HEK293T (cell line): Measurements from ENCODE around the gene AURKB.

Source experiments
- CTCF ChIA-PET: fragments of 350-600 bp; formaldehyde crosslinking; extraction: SDS; loops from one replicate; lab custom pipeline; 2021; ENCODE audit warnings: antibody characterized with exemption, inconsistent platforms; lab: Yijun Ruan, JAX
- POLR2A ChIA-PET: fragments of 350-600 bp; formaldehyde crosslinking; extraction: SDS; loops from one replicate; lab custom pipeline; 2020; ENCODE audit warnings: antibody characterized with exemption, inconsistent platforms; lab: Yijun Ruan, JAX
- DNase-seq: peaks from one replicate; pipeline ENCODE4 v3.0.0; 2012; ENCODE audit warnings: mixed read lengths; ENCODE audit errors: extremely low spot score
- ARNT ChIP-seq: fragments of 450-650 bp; IDR thresholded peaks from 2 replicates; pipeline ENCODE4 v1.6.1; 2017; ENCODE audit warnings: mild to moderate bottlenecking
- BHLHE40 ChIP-seq: fragments of 450-650 bp; IDR thresholded peaks from 2 replicates; pipeline ENCODE4 v1.6.1; 2016; ENCODE audit warnings: mild to moderate bottlenecking, moderate library complexity, borderline replicate concordance
- CTBP1 ChIP-seq: fragments of 450-650 bp; IDR thresholded peaks from 2 replicates; pipeline ENCODE4 v1.6.1; 2016; ENCODE audit warnings: borderline replicate concordance
- ELF4 ChIP-seq: fragments of 450-650 bp; IDR thresholded peaks from 2 replicates; pipeline ENCODE4 v1.6.1; 2017; ENCODE audit warnings: antibody characterized with exemption
- FOXA1 ChIP-seq: fragments of 450-650 bp; IDR thresholded peaks from 2 replicates; pipeline ENCODE4 v1.6.1; 2016; ENCODE audit warnings: mild to moderate bottlenecking
- FOXK2 ChIP-seq: fragments of 450-650 bp; IDR thresholded peaks from 2 replicates; pipeline ENCODE4 v1.6.1; 2016; ENCODE audit warnings: mild to moderate bottlenecking
- FOXM1 ChIP-seq: fragments of 450-650 bp; IDR thresholded peaks from 2 replicates; pipeline ENCODE4 v1.6.1; 2017; ENCODE audit warnings: mild to moderate bottlenecking, borderline replicate concordance
- HDGF ChIP-seq: fragments of 450-650 bp; IDR thresholded peaks from 2 replicates; pipeline ENCODE4 v1.6.1; 2017; ENCODE audit warnings: antibody characterized with exemption, borderline replicate concordance
- L3MBTL2 ChIP-seq: fragments of 450-650 bp; conservative IDR thresholded peaks from 2 replicates; pipeline ENCODE4 v1.6.1; 2016; ENCODE audit warnings: mild to moderate bottlenecking
- LEF1 ChIP-seq: fragments of 450-650 bp; IDR thresholded peaks from 2 replicates; pipeline ENCODE4 v1.6.1; 2017; ENCODE audit warnings: mild to moderate bottlenecking, borderline replicate concordance
- NFRKB ChIP-seq: fragments of 450-650 bp; IDR thresholded peaks from 2 replicates; pipeline ENCODE4 v1.6.1; 2016; ENCODE audit warnings: mild to moderate bottlenecking, moderate library complexity
- PKNOX1 ChIP-seq: fragments of 450-650 bp; IDR thresholded peaks from 2 replicates; pipeline ENCODE4 v1.6.1; 2016
- SP1 ChIP-seq: fragments of 450-650 bp; IDR thresholded peaks from 2 replicates; pipeline ENCODE4 v1.6.1; 2017
- SUZ12 ChIP-seq: fragments of 450-650 bp; IDR thresholded peaks from 2 replicates; pipeline ENCODE4 v1.6.1; 2016; ENCODE audit warnings: mild to moderate bottlenecking
- TARDBP ChIP-seq: fragments of 450-650 bp; IDR thresholded peaks from 2 replicates; pipeline ENCODE4 v1.6.1; 2016
- ZNF384 ChIP-seq: fragments of 450-650 bp; IDR thresholded peaks from 2 replicates; pipeline ENCODE4 v1.6.1; 2016

The AURKB gene

GRCh38 chr17:8160224-8160577 is 50.2 kb downstream of the AURKB start:
- TF ChIP-seq SP1 = no peak
- TF ChIP-seq ZNF384 = peak; percentile 90
- no peak for TF ChIP-seq LEF1
- DNase-seq = no peak
- ChIA-PET CTCF (no interaction called here), POLR2A (interaction anchor here (1.0 to 2.6 kb wide), 3 partner anchors 8 to 37 kb away, joined by 3 to 12 read pairs (median 4); partner anchors contain the start of gene PER1)

- DNase-seq = no peak
- CTCF ChIA-PET = interaction anchor here (0.6 to 1.2 kb wide), 2 partner anchors 33 to 325 kb away, joined by 3 read pairs; no protein-coding TSS in a partner anchor
- POLR2A ChIA-PET = interaction anchor here (1.5 to 2.6 kb wide), 2 partner anchors 14 to 37 kb away, joined by 4 to 12 read pairs; no protein-coding TSS in a partner anchor
- TF ChIP-seq TARDBP (no peak), HDGF (no peak), FOXM1 (no peak), L3MBTL2 (no peak), FOXK2 (no peak), SUZ12 (no peak), BHLHE40 (no peak), LEF1 (no peak), SP1 (no peak), FOXA1 (no peak), NFRKB (no peak), CTBP1 (no peak), ARNT (no peak), ZNF384 (no peak), ELF4 (no peak), PKNOX1 (no peak)
Measured at GRCh38 chr17:8159459-8160223, 50.7 kb downstream of the AURKB start.

- POLR2A ChIA-PET = interaction anchor here (1.3 kb wide), 1 partner anchor 14 kb away, joined by 11 read pairs; no protein-coding TSS in a partner anchor
- CTCF ChIA-PET = interaction anchor here (0.6 to 1.2 kb wide), 4 partner anchors 14 to 324 kb away, joined by 3 read pairs; no protein-coding TSS in a partner anchor
- no peak for TF ChIP-seq PKNOX1
- TF ChIP-seq ZNF384 = no peak
- TF ChIP-seq FOXA1 = no peak
- DNase-seq = no peak
Measured at GRCh38 chr17:8159032-8159400, 51.4 kb downstream of the AURKB start.

- no peak for TF ChIP-seq TARDBP
- no peak for TF ChIP-seq ELF4
- TF ChIP-seq ZNF384 = no peak
- no peak for TF ChIP-seq HDGF
- no peak for TF ChIP-seq L3MBTL2
Measured at GRCh38 chr17:8158267-8159031, 51.9 kb downstream of the AURKB start.

GRCh38 chr17:8156246-8156992 is 54.0 kb downstream of the AURKB start:
- CTCF ChIA-PET = interaction anchor here (0.6 to 1.1 kb wide), 4 partner anchors 19 to 36 kb away, joined by 3 to 4 read pairs (median 3); no protein-coding TSS in a partner anchor
- POLR2A ChIA-PET = interaction anchor here (0.6 to 2.8 kb wide), 26 partner anchors 8 to 139 kb away, joined by 3 to 27 read pairs (median 5); partner anchors contain the start of genes AURKB, BORCS6, CTC1 and HES7
- DNase-seq = peak; percentile 90
- TF ChIP-seq L3MBTL2 = peak; percentile 99
- no peak for TF ChIP-seq ELF4
- peak; percentile 97 for TF ChIP-seq PKNOX1

More at GRCh38 chr17:8158267-8159031, 51.9 kb downstream of the AURKB start:
- DNase-seq = peak; percentile 75
- POLR2A ChIA-PET = interaction anchor here (1.3 to 2.5 kb wide), 2 partner anchors 15 to 18 kb away, joined by 11 read pairs; partner anchors contain the start of gene TMEM107
- CTCF ChIA-PET = interaction anchor here (0.6 to 1.5 kb wide), 6 partner anchors 15 to 58 kb away, joined by 3 read pairs; partner anchors contain the start of gene HES7

GRCh38 chr17:8155996-8156245 is 54.5 kb downstream of the AURKB start:
- no peak for TF ChIP-seq BHLHE40
- no peak for TF ChIP-seq LEF1
- no peak for TF ChIP-seq L3MBTL2
- no peak for TF ChIP-seq FOXM1
- TF ChIP-seq CTBP1 = no peak
- no peak for TF ChIP-seq ARNT
- no peak for TF ChIP-seq TARDBP
- TF ChIP-seq PKNOX1 = no peak
- no peak for TF ChIP-seq NFRKB
- TF ChIP-seq SP1 = no peak
- no peak for TF ChIP-seq HDGF
- TF ChIP-seq FOXK2 = no peak
- TF ChIP-seq ELF4 = no peak
- no peak for DNase-seq
- ChIA-PET CTCF (interaction anchor here (1.1 kb wide), 1 partner anchor 34 kb away, joined by 3 read pairs; no protein-coding TSS in a partner anchor), POLR2A (interaction anchor here (0.6 to 2.8 kb wide), 9 partner anchors 8 to 66 kb away, joined by 3 to 27 read pairs (median 8); partner anchors contain the start of genes AURKB, BORCS6 and HES7)
